ENCODE measurements around the gene PHF21A.

DNA sequence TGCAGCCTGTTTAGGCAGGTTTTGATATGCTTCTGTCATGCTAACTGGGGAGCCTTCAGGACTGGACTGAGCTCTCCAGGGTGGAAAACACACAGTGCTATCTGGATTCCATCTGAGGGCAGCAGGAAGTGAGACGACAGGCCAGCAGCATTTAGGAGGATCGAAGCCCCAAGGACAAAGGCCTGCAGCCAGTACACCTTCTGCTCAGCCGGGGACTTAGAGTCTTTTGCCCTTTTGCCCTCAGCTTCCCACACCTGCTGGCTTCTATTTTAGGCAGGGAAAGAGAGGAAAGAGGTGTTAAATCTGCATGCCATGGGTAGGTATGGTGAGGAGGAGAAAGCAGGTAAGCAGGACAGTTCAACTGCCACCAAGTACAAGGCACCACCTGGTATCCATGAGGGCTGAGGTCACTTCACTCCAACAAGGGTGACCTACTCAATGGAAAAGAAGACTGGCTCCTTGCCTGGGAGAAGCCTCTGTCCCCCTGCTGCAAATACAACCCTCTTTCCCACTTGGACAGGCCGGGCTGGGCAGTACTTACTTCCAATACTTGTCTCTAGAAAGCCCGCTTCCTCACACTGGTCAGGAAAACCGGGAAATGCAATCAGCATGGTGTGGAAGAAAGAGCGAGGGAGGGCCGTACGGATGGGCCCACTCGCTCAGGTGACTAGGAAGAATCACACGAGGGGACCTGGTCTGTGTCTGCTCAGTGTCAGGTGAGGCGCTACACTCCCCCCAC, 186.5 kb downstream of the PHF21A start:
- TF ChIP-seq, protein P1, sequence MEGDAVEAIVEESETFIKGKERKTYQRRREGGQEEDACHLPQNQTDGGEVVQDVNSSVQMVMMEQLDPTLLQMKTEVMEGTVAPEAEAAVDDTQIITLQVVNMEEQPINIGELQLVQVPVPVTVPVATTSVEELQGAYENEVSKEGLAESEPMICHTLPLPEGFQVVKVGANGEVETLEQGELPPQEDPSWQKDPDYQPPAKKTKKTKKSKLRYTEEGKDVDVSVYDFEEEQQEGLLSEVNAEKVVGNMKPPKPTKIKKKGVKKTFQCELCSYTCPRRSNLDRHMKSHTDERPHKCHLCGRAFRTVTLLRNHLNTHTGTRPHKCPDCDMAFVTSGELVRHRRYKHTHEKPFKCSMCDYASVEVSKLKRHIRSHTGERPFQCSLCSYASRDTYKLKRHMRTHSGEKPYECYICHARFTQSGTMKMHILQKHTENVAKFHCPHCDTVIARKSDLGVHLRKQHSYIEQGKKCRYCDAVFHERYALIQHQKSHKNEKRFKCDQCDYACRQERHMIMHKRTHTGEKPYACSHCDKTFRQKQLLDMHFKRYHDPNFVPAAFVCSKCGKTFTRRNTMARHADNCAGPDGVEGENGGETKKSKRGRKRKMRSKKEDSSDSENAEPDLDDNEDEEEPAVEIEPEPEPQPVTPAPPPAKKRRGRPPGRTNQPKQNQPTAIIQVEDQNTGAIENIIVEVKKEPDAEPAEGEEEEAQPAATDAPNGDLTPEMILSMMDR (IDR thresholded peaks at IDR 0.05; ENCODE audit: low read depth, low read length) = no peak
- TF ChIP-seq POLR2A (IDR thresholded peaks at IDR 0.05; ENCODE audit: extremely low read depth, insufficient read length) (no peak), MAX (IDR thresholded peaks at IDR 0.05; ENCODE audit: low read depth, low read length) (no peak), MYC (IDR thresholded peaks at IDR 0.05; ENCODE audit: low read depth, low read length) (no peak)

All from NB4 (cell line).